H9 (cell line): ENCODE data around the gene OR6B1. TPM values are rescaled to one million over a fixed set of nuclear protein-coding genes. Genes with fewer than 3 reads are reported as not detected.

Experiments used
- DNase-seq: peaks from one replicate; pipeline ENCODE4 v3.0.0-alpha.2; 2017
- H2AFZ ChIP-seq: one replicate; pipeline ENCODE4 v1.6.1; 2013; ENCODE audit warnings: mild to moderate bottlenecking, low read length, control low read depth, moderate library complexity
- H2AK5ac ChIP-seq: 2 replicates; pipeline ENCODE4 v1.6.1; 2013; ENCODE audit warnings: low read length, control low read depth, mixed read lengths; ENCODE audit not compliant: insufficient read length
- H2BK120ac ChIP-seq: one replicate; pipeline ENCODE4 v1.6.1; 2013; ENCODE audit warnings: low read depth, mild to moderate bottlenecking, low read length, control low read depth, inconsistent platforms; ENCODE audit not compliant: poor library complexity, severe bottlenecking
- H2BK12ac ChIP-seq: 2 replicates; pipeline ENCODE4 v1.6.1; 2013; ENCODE audit warnings: low read length, control low read depth, mixed read lengths, low read depth; ENCODE audit not compliant: insufficient read length
- H2BK15ac ChIP-seq: 2 replicates; pipeline ENCODE4 v1.6.1; 2013; ENCODE audit warnings: low read depth, low read length, control low read depth
- H2BK20ac ChIP-seq: one replicate; pipeline ENCODE4 v1.6.1; 2013; ENCODE audit warnings: low read depth, mild to moderate bottlenecking, low read length, control low read depth, inconsistent platforms; ENCODE audit not compliant: poor library complexity, severe bottlenecking
- H2BK5ac ChIP-seq: 2 replicates; pipeline ENCODE4 v1.6.1; 2013; ENCODE audit warnings: low read length, control low read depth, mixed read lengths; ENCODE audit not compliant: insufficient read length
- H3K14ac ChIP-seq: 2 replicates; pipeline ENCODE4 v1.6.1; 2013; ENCODE audit warnings: low read length, control low read depth; ENCODE audit not compliant: insufficient read depth
- H3K18ac ChIP-seq: 2 replicates; pipeline ENCODE4 v1.6.1; 2013; ENCODE audit warnings: low read depth, mild to moderate bottlenecking, mixed read lengths, low read length, control low read depth; ENCODE audit not compliant: insufficient read length
- H3K23ac ChIP-seq: 2 replicates; pipeline ENCODE4 v1.6.1; 2013; ENCODE audit warnings: low read length, control low read depth, mixed read lengths, low read depth; ENCODE audit not compliant: insufficient read length
- H3K23me2 ChIP-seq: 2 replicates; pipeline ENCODE4 v1.6.1; 2013; ENCODE audit warnings: low read depth, mild to moderate bottlenecking, mixed read lengths, low read length, control low read depth; ENCODE audit not compliant: insufficient read length, poor library complexity, severe bottlenecking
- H3K27ac ChIP-seq: 2 replicates; pipeline ENCODE4 v1.5.1; 2013; ENCODE audit warnings: low read length, control low read depth, mixed read lengths, low read depth; ENCODE audit not compliant: insufficient read length
- H3K27me3 ChIP-seq: 2 replicates; pipeline ENCODE4 v1.6.1; 2013; ENCODE audit warnings: low read length, control low read depth, inconsistent platforms; ENCODE audit not compliant: insufficient read depth
- H3K4ac ChIP-seq: 2 replicates; pipeline ENCODE4 v1.6.1; 2013; ENCODE audit warnings: low read depth, mild to moderate bottlenecking, control low read depth, inconsistent platforms, low read length, moderate library complexity
- H3K4me1 ChIP-seq: 2 replicates; pipeline ENCODE4 v1.6.1; 2013; ENCODE audit warnings: low read length, control low read depth, inconsistent platforms; ENCODE audit not compliant: insufficient read depth
- H3K4me2 ChIP-seq: 2 replicates; pipeline ENCODE4 v1.6.1; 2013; ENCODE audit warnings: low read length, control low read depth, mixed read lengths; ENCODE audit not compliant: insufficient read length, insufficient read depth
- H3K56ac ChIP-seq: 2 replicates; pipeline ENCODE4 v1.6.1; 2013; ENCODE audit warnings: low read depth, mild to moderate bottlenecking, mixed read lengths, low read length, control low read depth; ENCODE audit not compliant: insufficient read length
- H3K79me1 ChIP-seq: 2 replicates; pipeline ENCODE4 v1.6.1; 2013; ENCODE audit warnings: low read depth, mild to moderate bottlenecking, moderate library complexity, low read length, control low read depth, inconsistent platforms; ENCODE audit not compliant: insufficient read depth, poor library complexity, severe bottlenecking
- H3K79me2 ChIP-seq: 2 replicates; pipeline ENCODE4 v1.6.1; 2013; ENCODE audit warnings: low read length, control low read depth, inconsistent platforms; ENCODE audit not compliant: insufficient read depth
- H3K9ac ChIP-seq: 2 replicates; pipeline ENCODE4 v1.6.1; 2013; ENCODE audit warnings: low read length, control low read depth, mixed read lengths; ENCODE audit not compliant: insufficient read length; ENCODE audit errors: extremely low read depth
- H3K9me3 ChIP-seq: one replicate; pipeline ENCODE4 v1.6.1; 2013; ENCODE audit warnings: low read depth, low read length, inconsistent platforms; ENCODE audit not compliant: control insufficient read depth
- H3T11ph ChIP-seq: one replicate; pipeline ENCODE4 v1.6.1; 2013; ENCODE audit warnings: mild to moderate bottlenecking, low read length, control low read depth, inconsistent platforms
- H4K20me1 ChIP-seq: one replicate; pipeline ENCODE4 v1.6.1; 2013; ENCODE audit not compliant: control insufficient read depth, insufficient read length, insufficient read depth
- H4K5ac ChIP-seq: 2 replicates; pipeline ENCODE4 v1.6.1; 2013; ENCODE audit warnings: low read depth, mild to moderate bottlenecking, mixed read lengths, low read length, control low read depth; ENCODE audit not compliant: insufficient read length
- H4K8ac ChIP-seq: replicated peaks from 2 replicates; pipeline ENCODE4 v1.6.1; 2013; ENCODE audit warnings: low read length, control low read depth, mixed read lengths, low read depth; ENCODE audit not compliant: insufficient read length
- H4K91ac ChIP-seq: 2 replicates; pipeline ENCODE4 v1.6.1; 2013; ENCODE audit warnings: low read depth, mild to moderate bottlenecking, moderate library complexity, mixed read lengths, low read length, control low read depth; ENCODE audit not compliant: insufficient read length
- H3K27ac Mint-ChIP-seq, 3 experiments: 2 replicates in 2 of 3; 3 replicates in 1 of 3; pipeline ENCODE4 v1.8.0; 2020 to 2021; ENCODE audit warnings: mixed read lengths in 3 of 3, mild to moderate bottlenecking in 1 of 3, moderate library complexity in 1 of 3
- H3K27me3 Mint-ChIP-seq: 2 replicates; pipeline ENCODE4 v1.8.0; 2021; ENCODE audit warnings: low read depth, mild to moderate bottlenecking, moderate library complexity, mixed read lengths
- H3K36me3 Mint-ChIP-seq, 3 experiments: 2 replicates in 2 of 3; 3 replicates in 1 of 3; pipeline ENCODE4 v1.8.0; 2020 to 2021; ENCODE audit warnings: low read depth in 3 of 3, mixed read lengths in 3 of 3; ENCODE audit not compliant: insufficient read depth in 1 of 3
- H3K4me1 Mint-ChIP-seq, 2 experiments: 2 replicates each; pipeline ENCODE4 v1.8.0; 2020; ENCODE audit warnings: mixed read lengths in 2 of 2
- H3K4me3 Mint-ChIP-seq, 2 experiments: 2 replicates in 1 of 2; 3 replicates in 1 of 2; pipeline ENCODE4 v1.8.0; 2020 to 2021; ENCODE audit warnings: mild to moderate bottlenecking in 2 of 2, mixed read lengths in 2 of 2, moderate library complexity in 1 of 2
- H3K9me3 Mint-ChIP-seq, 2 experiments: 2 replicates in 1 of 2; 3 replicates in 1 of 2; pipeline ENCODE4 v1.8.0; 2020; ENCODE audit warnings: mild to moderate bottlenecking in 2 of 2, mixed read lengths in 2 of 2, moderate library complexity in 1 of 2
- WGBS: extraction: QIAGEN DNeasy Blood & Tissue Kit; methylation state at CpG from one replicate; pipeline ENCODE4 v1.1.7; 2013; ENCODE audit warnings: missing lambda C conversion rate, low lambda C conversion rate, mixed read lengths; ENCODE audit not compliant: insufficient read length; ENCODE audit errors: extremely low coverage; 5-methylcytosine and 5-hydroxymethylcytosine counted together
- total RNA-seq: library from RNA; stranded (reverse); gene quantifications from 2 replicates; pipeline ENCODE4 v1.2.1, GENCODE V29; 2021
- TF ChIP-seq, protein P1 (sequence below): fragments of 200-600 bp; sonication (generic); conservative IDR thresholded peaks from 3 replicates; pipeline ENCODE4 v1.8.0; 2021; ENCODE audit warnings: antibody characterized with exemption, mild to moderate bottlenecking

OR6B1 gene
- total RNA-seq, 1 experiment from 2014 or later: not detected

DNA sequence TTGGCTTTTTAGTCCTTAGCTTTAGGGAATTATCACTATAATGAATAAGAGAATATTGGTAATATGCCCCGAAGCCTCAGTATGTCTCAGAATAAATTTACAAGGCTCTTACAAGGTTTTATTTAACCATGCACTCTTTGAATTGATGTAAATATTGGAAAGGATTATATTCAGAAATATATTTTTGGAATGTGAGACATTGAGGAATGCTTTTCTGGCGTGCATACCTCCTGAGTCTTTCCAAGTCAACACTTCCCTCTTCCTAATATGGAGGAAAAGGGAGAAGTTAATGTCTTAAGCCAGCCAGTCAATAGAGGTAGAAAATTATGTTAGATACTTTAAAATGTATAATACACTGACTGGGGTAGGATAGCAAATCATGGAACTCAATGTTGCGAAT lies 46.7 kb upstream of the OR6B1 start:
- TF ChIP-seq, protein P1, sequence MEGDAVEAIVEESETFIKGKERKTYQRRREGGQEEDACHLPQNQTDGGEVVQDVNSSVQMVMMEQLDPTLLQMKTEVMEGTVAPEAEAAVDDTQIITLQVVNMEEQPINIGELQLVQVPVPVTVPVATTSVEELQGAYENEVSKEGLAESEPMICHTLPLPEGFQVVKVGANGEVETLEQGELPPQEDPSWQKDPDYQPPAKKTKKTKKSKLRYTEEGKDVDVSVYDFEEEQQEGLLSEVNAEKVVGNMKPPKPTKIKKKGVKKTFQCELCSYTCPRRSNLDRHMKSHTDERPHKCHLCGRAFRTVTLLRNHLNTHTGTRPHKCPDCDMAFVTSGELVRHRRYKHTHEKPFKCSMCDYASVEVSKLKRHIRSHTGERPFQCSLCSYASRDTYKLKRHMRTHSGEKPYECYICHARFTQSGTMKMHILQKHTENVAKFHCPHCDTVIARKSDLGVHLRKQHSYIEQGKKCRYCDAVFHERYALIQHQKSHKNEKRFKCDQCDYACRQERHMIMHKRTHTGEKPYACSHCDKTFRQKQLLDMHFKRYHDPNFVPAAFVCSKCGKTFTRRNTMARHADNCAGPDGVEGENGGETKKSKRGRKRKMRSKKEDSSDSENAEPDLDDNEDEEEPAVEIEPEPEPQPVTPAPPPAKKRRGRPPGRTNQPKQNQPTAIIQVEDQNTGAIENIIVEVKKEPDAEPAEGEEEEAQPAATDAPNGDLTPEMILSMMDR: no peak
- no peaks in the 10 kb centered on the region for H3K4me1 ChIP-seq
- H2AFZ ChIP-seq: no peak overlapping the region
- no peak overlapping the region for H3T11ph ChIP-seq
- no peak overlapping the region for H3K56ac ChIP-seq
- H3K9me3 ChIP-seq: no peaks in the 10 kb centered on the region
- no peak overlapping the region for H3K4me2 ChIP-seq
- H2BK5ac ChIP-seq: no peak overlapping the region
- H2BK20ac ChIP-seq: no peak overlapping the region
- H2BK120ac ChIP-seq: no peak overlapping the region
- H3K4ac ChIP-seq: no peak overlapping the region
- H2BK15ac ChIP-seq: no peak overlapping the region
- no peaks in the 10 kb centered on the region for H3K23me2 ChIP-seq
- no peak overlapping the region for H4K8ac ChIP-seq
- Mint-ChIP-seq H3K4me3 (no peak overlapping the region), H3K4me1 (peaks cover 8% of the 10 kb centered on the region in 2 experiments), H3K27ac (no peak overlapping the region), H3K9me3 (peaks cover 0 to 2% of the 10 kb centered on the region in 2 experiments; a peak in 1 of 5 replicates), H3K27me3 (no peaks in the 10 kb centered on the region; the same call in none of the 2 replicates), H3K36me3 (no peaks in the 10 kb centered on the region; a peak in 2 of 7 replicates)
- no peak overlapping the region for H3K9ac ChIP-seq
- no peak overlapping the region for H2AK5ac ChIP-seq
- H4K20me1 ChIP-seq: no peaks in the 10 kb centered on the region
- H3K14ac ChIP-seq: no peak overlapping the region
- no peaks in the 10 kb centered on the region for H3K27me3 ChIP-seq
- no peak overlapping the region for H4K5ac ChIP-seq
- no peaks in the 10 kb centered on the region for H3K79me1 ChIP-seq
- no peak overlapping the region for H3K18ac ChIP-seq
- H3K23ac ChIP-seq: no peak overlapping the region
- no peak for DNase-seq
- no peaks in the 10 kb centered on the region for H3K79me2 ChIP-seq
- no CpG with 5 or more reads among the region's 3 CpGs for WGBS
- H4K91ac ChIP-seq: no peak overlapping the region
- H3K27ac ChIP-seq: no peak overlapping the region
- no peak overlapping the region for H2BK12ac ChIP-seq
